Measurements from ENCODE around the gene NOP53. TPM values are rescaled to one million over a fixed set of nuclear protein-coding genes. Genes with fewer than 3 reads are reported as not detected.

NOP53 gene
- total RNA-seq, 1 donor from 2014 or later: 285 TPM

GRCh38 chr19:47700934-47701716 is 44.2 kb upstream of the NOP53 start:
- Mint-ChIP-seq H3K27me3 (ENCODE audit: low read depth) (no peaks in the 10 kb centered on the region), H3K4me3 (no peak overlapping the region), H3K4me1 (peaks cover 6% of the 10 kb centered on the region), H3K9me3 (no peaks in the 10 kb centered on the region), H3K27ac (ENCODE audit: unreplicated experiment) (no peak overlapping the region), H3K36me3 (ENCODE audit: low read depth) (no peaks in the 10 kb centered on the region)
- TF ChIP-seq, protein P1, sequence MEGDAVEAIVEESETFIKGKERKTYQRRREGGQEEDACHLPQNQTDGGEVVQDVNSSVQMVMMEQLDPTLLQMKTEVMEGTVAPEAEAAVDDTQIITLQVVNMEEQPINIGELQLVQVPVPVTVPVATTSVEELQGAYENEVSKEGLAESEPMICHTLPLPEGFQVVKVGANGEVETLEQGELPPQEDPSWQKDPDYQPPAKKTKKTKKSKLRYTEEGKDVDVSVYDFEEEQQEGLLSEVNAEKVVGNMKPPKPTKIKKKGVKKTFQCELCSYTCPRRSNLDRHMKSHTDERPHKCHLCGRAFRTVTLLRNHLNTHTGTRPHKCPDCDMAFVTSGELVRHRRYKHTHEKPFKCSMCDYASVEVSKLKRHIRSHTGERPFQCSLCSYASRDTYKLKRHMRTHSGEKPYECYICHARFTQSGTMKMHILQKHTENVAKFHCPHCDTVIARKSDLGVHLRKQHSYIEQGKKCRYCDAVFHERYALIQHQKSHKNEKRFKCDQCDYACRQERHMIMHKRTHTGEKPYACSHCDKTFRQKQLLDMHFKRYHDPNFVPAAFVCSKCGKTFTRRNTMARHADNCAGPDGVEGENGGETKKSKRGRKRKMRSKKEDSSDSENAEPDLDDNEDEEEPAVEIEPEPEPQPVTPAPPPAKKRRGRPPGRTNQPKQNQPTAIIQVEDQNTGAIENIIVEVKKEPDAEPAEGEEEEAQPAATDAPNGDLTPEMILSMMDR (conservative IDR thresholded peaks at IDR 0.05): no peak
- no peak for DNase-seq (ENCODE audit: low read depth, low spot score)

- H3K4me3 Mint-ChIP-seq: no peak overlapping the region
- no peak for DNase-seq (ENCODE audit: low read depth, low spot score)
- H3K27me3 Mint-ChIP-seq (ENCODE audit: low read depth): no peaks in the 10 kb centered on the region
- no peak overlapping the region for H3K27ac Mint-ChIP-seq (ENCODE audit: unreplicated experiment)
- H3K4me1 Mint-ChIP-seq: peaks cover 6% of the 10 kb centered on the region
- no peaks in the 10 kb centered on the region for H3K9me3 Mint-ChIP-seq
- TF ChIP-seq, protein P1 (conservative IDR thresholded peaks at IDR 0.05): no peak
- no peaks in the 10 kb centered on the region for H3K36me3 Mint-ChIP-seq (ENCODE audit: low read depth)
Measured at GRCh38 chr19:47701717-47702552, 43.4 kb upstream of the NOP53 start.

DNA sequence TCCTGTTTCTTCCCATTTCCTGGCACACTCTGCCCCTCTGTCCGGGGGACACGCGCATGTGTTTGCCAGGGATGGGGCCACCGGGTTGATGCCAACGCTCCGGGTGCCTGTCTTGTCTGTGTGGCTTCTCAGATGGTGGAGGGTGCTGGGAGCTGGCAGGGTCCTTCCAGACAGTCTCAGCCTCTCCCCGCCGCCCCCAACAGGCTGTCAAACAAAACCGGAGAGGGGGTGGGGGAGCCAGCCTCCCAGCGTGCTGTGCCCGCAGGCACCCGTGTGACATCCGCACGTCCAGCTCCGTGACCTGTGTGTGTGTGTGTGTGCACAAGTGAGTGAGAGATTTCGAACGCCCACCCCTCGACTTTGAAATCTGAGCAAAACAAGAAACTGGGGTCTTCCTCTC is 42.7 kb upstream of the NOP53 start:
- Mint-ChIP-seq H3K9me3 (no peaks in the 10 kb centered on the region), H3K27ac (ENCODE audit: unreplicated experiment) (no peak overlapping the region), H3K4me1 (peaks cover 6% of the 10 kb centered on the region), H3K4me3 (no peak overlapping the region), H3K27me3 (ENCODE audit: low read depth) (peaks cover 5% of the 10 kb centered on the region), H3K36me3 (ENCODE audit: low read depth) (no peaks in the 10 kb centered on the region)
- TF ChIP-seq, protein P1 (conservative IDR thresholded peaks at IDR 0.05): no peak
- no peak for DNase-seq (ENCODE audit: low read depth, low spot score)

DNA sequence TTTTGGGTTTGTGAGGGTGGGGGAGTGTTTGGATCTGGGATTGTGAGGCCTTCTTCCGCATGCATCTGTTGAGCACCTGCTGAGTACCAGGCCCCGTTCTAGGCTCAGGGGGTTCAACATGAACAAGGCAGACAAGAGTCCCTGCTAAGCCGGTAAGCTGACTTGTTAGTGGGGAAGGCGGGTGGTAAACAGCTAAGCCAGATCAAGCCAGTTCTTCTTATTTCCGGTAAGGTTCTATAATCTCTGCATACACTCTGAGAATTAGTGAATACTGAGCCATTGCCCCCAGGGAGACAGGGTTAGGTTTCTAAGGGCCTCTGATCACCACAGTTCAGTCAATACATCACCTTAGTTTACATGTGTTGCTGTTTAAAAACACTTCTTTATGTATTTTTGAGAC is 42.0 kb upstream of the NOP53 start:
- DNase-seq (ENCODE audit: low read depth, low spot score): no peak
- TF ChIP-seq, protein P1 (conservative IDR thresholded peaks at IDR 0.05): no peak
- no peaks in the 10 kb centered on the region for H3K4me1 Mint-ChIP-seq
- no peaks in the 10 kb centered on the region for H3K36me3 Mint-ChIP-seq (ENCODE audit: low read depth)
- peaks cover 5% of the 10 kb centered on the region for H3K27me3 Mint-ChIP-seq (ENCODE audit: low read depth)
- no peak overlapping the region for H3K4me3 Mint-ChIP-seq
- H3K27ac Mint-ChIP-seq (ENCODE audit: unreplicated experiment): no peak overlapping the region
- H3K9me3 Mint-ChIP-seq: no peaks in the 10 kb centered on the region

- Mint-ChIP-seq H3K36me3 (ENCODE audit: low read depth) (no peaks in the 10 kb centered on the region), H3K27me3 (ENCODE audit: low read depth) (peaks cover 7% of the 10 kb centered on the region), H3K4me1 (no peaks in the 10 kb centered on the region), H3K27ac (ENCODE audit: unreplicated experiment) (no peak overlapping the region), H3K4me3 (no peak overlapping the region), H3K9me3 (no peaks in the 10 kb centered on the region)
- no peak for DNase-seq (ENCODE audit: low read depth, low spot score)
- TF ChIP-seq, protein P1 (conservative IDR thresholded peaks at IDR 0.05): no peak
Measured at GRCh38 chr19:47704024-47704423, 41.3 kb upstream of the NOP53 start.

Measured in neural crest cell (in vitro differentiated cells).